SK-N-MC (cell line): ENCODE data around the gene PQBP1.

Experiments used
- DNase-seq: peaks from one replicate; pipeline ENCODE4 v3.0.0-alpha.2; 2011; ENCODE audit warnings: low read depth, low spot score
- H3K27ac ChIP-seq: fragments of 200-600 bp; sonication (generic); 2 replicates; pipeline ENCODE4 v1.5.1; 2016; ENCODE audit warnings: mixed run types
- H3K36me3 ChIP-seq: fragments of 200-600 bp; sonication (generic); 2 replicates; pipeline ENCODE4 v1.6.1; 2017; ENCODE audit warnings: antibody characterized with exemption, low read length, mixed read lengths; ENCODE audit not compliant: insufficient read depth
- H3K4me3 ChIP-seq: fragments of 200-600 bp; sonication (generic); 2 replicates; pipeline ENCODE4 v1.5.1; 2016
- H3K9ac ChIP-seq: fragments of 200-600 bp; sonication (generic); 2 replicates; pipeline ENCODE4 v1.8.0; 2017; ENCODE audit warnings: mixed run types, mixed read lengths; ENCODE audit not compliant: insufficient read length
- H3K9me3 ChIP-seq: fragments of 200-600 bp; sonication (generic); 2 replicates; pipeline ENCODE4 v1.6.1; 2017; ENCODE audit warnings: low read depth, mild to moderate bottlenecking, antibody characterized with exemption, low read length, moderate library complexity, mixed read lengths
- EZH2 ChIP-seq: fragments of 200-600 bp; sonication (generic); IDR thresholded peaks from one replicate; pipeline ENCODE4 v1.6.1; 2017; ENCODE audit warnings: antibody characterized with exemption
- FOXP2 ChIP-seq: optimal IDR thresholded peaks from 2 replicates; pipeline ENCODE3; 2011; ENCODE audit warnings: mild to moderate bottlenecking, moderate library complexity; ENCODE audit not compliant: insufficient read depth; ENCODE audit errors: extremely low read length, control extremely low read depth
- POLR2AphosphoS5 ChIP-seq: IDR thresholded peaks from 2 replicates; pipeline ENCODE4 v1.6.1; 2012; ENCODE audit warnings: mild to moderate bottlenecking, low read depth, low read length, borderline replicate concordance

Gene PQBP1

GRCh38 chrX:48939524-48940228 is 41.9 kb downstream of the PQBP1 start:
- no peak overlapping the region for H3K9ac ChIP-seq
- no peak for DNase-seq
- no peaks in the 10 kb centered on the region for H3K9me3 ChIP-seq
- no peak overlapping the region for H3K4me3 ChIP-seq
- peaks cover 5% of the 10 kb centered on the region for H3K36me3 ChIP-seq
- TF ChIP-seq POLR2AphosphoS5, result no peak
- no peak for TF ChIP-seq EZH2
- no peak for TF ChIP-seq FOXP2
- no peak overlapping the region for H3K27ac ChIP-seq

- H3K36me3 ChIP-seq, result peaks cover 3% of the 10 kb centered on the region; the same call in 1 of the 2 replicates
- no peak overlapping the region for H3K9ac ChIP-seq
- H3K27ac ChIP-seq, result no peak overlapping the region
- TF ChIP-seq POLR2AphosphoS5, result no peak
- no peak for TF ChIP-seq FOXP2
- TF ChIP-seq EZH2, result no peak
- no peak overlapping the region for H3K4me3 ChIP-seq
- H3K9me3 ChIP-seq, result no peaks in the 10 kb centered on the region
- DNase-seq, result no peak
Measured at GRCh38 chrX:48940404-48940955, 42.8 kb downstream of the PQBP1 start.

- Histone ChIP-seq H3K36me3 (peaks cover 3% of the 10 kb centered on the region; the same call in 1 of the 2 replicates), H3K27ac (no peak overlapping the region)
Measured at GRCh38 chrX:48942895-48943294, 45.2 kb downstream of the PQBP1 start.

GRCh38 chrX:48945517-48946348 is 48.0 kb downstream of the PQBP1 start:
- DNase-seq, result no peak
- Histone ChIP-seq H3K9ac (no peak overlapping the region), H3K9me3 (no peaks in the 10 kb centered on the region), H3K27ac (no peak overlapping the region), H3K36me3 (peaks cover 3% of the 10 kb centered on the region; the same call in 1 of the 2 replicates), H3K4me3 (no peak overlapping the region)
- TF ChIP-seq FOXP2 (no peak), EZH2 (no peak), POLR2AphosphoS5 (no peak)

More at GRCh38 chrX:48942895-48943294, 45.2 kb downstream of the PQBP1 start:
- no peak overlapping the region for H3K4me3 ChIP-seq
- no peaks in the 10 kb centered on the region for H3K9me3 ChIP-seq
- no peak for DNase-seq
- no peak overlapping the region for H3K9ac ChIP-seq
- TF ChIP-seq POLR2AphosphoS5, result no peak
- no peak for TF ChIP-seq EZH2
- no peak for TF ChIP-seq FOXP2

GRCh38 chrX:48948589-48948988 is 50.9 kb downstream of the PQBP1 start:
- no peak overlapping the region for H3K9ac ChIP-seq
- no peak for DNase-seq
- H3K36me3 ChIP-seq, result no peaks in the 10 kb centered on the region
- TF ChIP-seq FOXP2, result no peak
- TF ChIP-seq POLR2AphosphoS5, result no peak
- TF ChIP-seq EZH2, result no peak
- H3K4me3 ChIP-seq, result no peak overlapping the region
- H3K27ac ChIP-seq, result no peak overlapping the region
- no peaks in the 10 kb centered on the region for H3K9me3 ChIP-seq
